ENCODE results near the gene IPCEF1.
"Not testable (repeated sequence)": the region's sequence is repeated elsewhere in the genome, so short reads cannot be mapped to it uniquely, and the experiment has no call there.

The IPCEF1 gene

GRCh38 chr6:154337406-154338005 lies 19.1 kb downstream of the IPCEF1 start:
- H3K4me3 ChIP-seq (ENCODE audit: control insufficient read depth, low read depth, low read length) = no peak overlapping the region
- no peak for DNase-seq (ENCODE audit: low read depth)
- no peak for TF ChIP-seq CTCF (conservative IDR thresholded peaks at IDR 0.05; ENCODE audit: control insufficient read depth, insufficient read depth, low read depth, low read length)

GRCh38 chr6:154334147-154334546 lies 22.5 kb downstream of the IPCEF1 start:
- not testable (repeated sequence) for H3K4me3 ChIP-seq (ENCODE audit: control insufficient read depth, low read depth, low read length); DNase-seq (ENCODE audit: low read depth)

- no peak for DNase-seq (ENCODE audit: low read depth)
- TF ChIP-seq CTCF (conservative IDR thresholded peaks at IDR 0.05; ENCODE audit: control insufficient read depth, insufficient read depth, low read depth, low read length) = no peak
- no peak overlapping the region for H3K4me3 ChIP-seq (ENCODE audit: control insufficient read depth, low read depth, low read length)
Measured at GRCh38 chr6:154331750-154332149, 24.9 kb downstream of the IPCEF1 start.

- TF ChIP-seq CTCF (conservative IDR thresholded peaks at IDR 0.05; ENCODE audit: control insufficient read depth, insufficient read depth, low read depth, low read length) = no peak
- DNase-seq (ENCODE audit: low read depth) = no peak
- H3K4me3 ChIP-seq (ENCODE audit: control insufficient read depth, low read depth, low read length) = no peak overlapping the region
Measured at GRCh38 chr6:154329350-154330170, 27.0 kb downstream of the IPCEF1 start.

GRCh38 chr6:154327313-154327712 lies 29.3 kb downstream of the IPCEF1 start:
- not testable (repeated sequence) for DNase-seq (ENCODE audit: low read depth); H3K4me3 ChIP-seq (ENCODE audit: control insufficient read depth, low read depth, low read length)

- H3K4me3 ChIP-seq (ENCODE audit: control insufficient read depth, low read depth, low read length) = no peak overlapping the region
- TF ChIP-seq CTCF (conservative IDR thresholded peaks at IDR 0.05; ENCODE audit: control insufficient read depth, insufficient read depth, low read depth, low read length) = no peak
- DNase-seq (ENCODE audit: low read depth) = no peak
Measured at GRCh38 chr6:154325142-154325541, 31.5 kb downstream of the IPCEF1 start.

- no peak for DNase-seq (ENCODE audit: low read depth)
- H3K4me3 ChIP-seq (ENCODE audit: control insufficient read depth, low read depth, low read length) = no peak overlapping the region
- no peak for TF ChIP-seq CTCF (conservative IDR thresholded peaks at IDR 0.05; ENCODE audit: control insufficient read depth, insufficient read depth, low read depth, low read length)
Measured at GRCh38 chr6:154320181-154320580, 36.4 kb downstream of the IPCEF1 start.

Measured in fibroblast of mammary gland (primary cell).